IMR-90 (cell line): Measurements from ENCODE around the gene TBC1D24. TPM values are rescaled to one million over a fixed set of nuclear protein-coding genes. Genes with fewer than 3 reads are reported as not detected.

Source experiments
- ATAC-seq: fragments of 200-7000 bp; cut with Tn5 transposase; 2 replicates; pipeline ENCODE4 v1.9.1; 2020; ENCODE audit warnings: low read depth, mild to moderate bottlenecking, moderate library complexity
- BruUV-seq: library from RNA; stranded (reverse); fragments of 400-500 nt; replicated peaks from 2 replicates; lab custom pipeline; 2021; lab: Mats Ljungman, UMichigan
- CTCF ChIA-PET: fragments of 300-600 bp; formaldehyde crosslinking; extraction: SDS; loops from one replicate; lab custom pipeline; 2021; ENCODE audit warnings: antibody characterized with exemption; lab: Yijun Ruan, JAX
- POLR2A ChIA-PET: fragments of 300-600 bp; sonication (Branson Sonifier 250); formaldehyde crosslinking; loops from one replicate; lab custom pipeline; 2022; ENCODE audit warnings: antibody characterized with exemption; ENCODE audit not compliant: unreplicated experiment; lab: Charles Lee
- DNase-seq: peaks from one replicate; pipeline ENCODE4 v3.0.0; 2013
- H2AFZ ChIP-seq: replicated peaks from 2 replicates; pipeline ENCODE3; 2013; ENCODE audit warnings: low read length, mild to moderate bottlenecking; ENCODE audit not compliant: poor library complexity
- H2AK5ac ChIP-seq: 2 replicates; pipeline ENCODE4 v1.6.1; 2013; ENCODE audit warnings: low read depth, low read length, inconsistent platforms
- H2AK9ac ChIP-seq: replicated peaks from 2 replicates; pipeline ENCODE3; 2013; ENCODE audit warnings: mild to moderate bottlenecking, low read depth, low read length, moderate library complexity; ENCODE audit not compliant: poor library complexity
- H2BK120ac ChIP-seq: 2 replicates; pipeline ENCODE4 v1.6.1; 2013; ENCODE audit warnings: low read depth, low read length, inconsistent platforms
- H2BK15ac ChIP-seq: 3 replicates; pipeline ENCODE4 v1.6.1; 2013; ENCODE audit warnings: low read depth, low read length, inconsistent platforms
- H2BK20ac ChIP-seq: 2 replicates; pipeline ENCODE4 v1.6.1; 2013; ENCODE audit warnings: low read depth, mild to moderate bottlenecking, inconsistent platforms, low read length, moderate library complexity
- H2BK5ac ChIP-seq: 2 replicates; pipeline ENCODE4 v1.6.1; 2013; ENCODE audit warnings: mild to moderate bottlenecking, low read depth, low read length, inconsistent platforms; ENCODE audit not compliant: poor library complexity, severe bottlenecking
- H3K14ac ChIP-seq: replicated peaks from 2 replicates; pipeline ENCODE4 v1.6.1; 2013; ENCODE audit warnings: low read depth, low read length, inconsistent platforms
- H3K18ac ChIP-seq: 2 replicates; pipeline ENCODE4 v1.6.1; 2013; ENCODE audit warnings: low read depth, low read length, control low read depth
- H3K23ac ChIP-seq: 2 replicates; pipeline ENCODE4 v1.6.1; 2013; ENCODE audit warnings: low read depth, low read length, inconsistent platforms
- H3K27ac ChIP-seq: 2 replicates; pipeline ENCODE4 v1.5.1; 2013; ENCODE audit warnings: mild to moderate bottlenecking, control low read depth, low read length; ENCODE audit not compliant: insufficient read depth
- H3K27me3 ChIP-seq: 2 replicates; pipeline ENCODE4 v1.6.1; 2013; ENCODE audit warnings: low read length; ENCODE audit not compliant: control insufficient read depth, insufficient read depth
- H3K36me3 ChIP-seq: 2 replicates; pipeline ENCODE4 v1.6.1; 2013; ENCODE audit warnings: low read length, mixed read lengths; ENCODE audit not compliant: control insufficient read depth, insufficient read depth
- H3K4ac ChIP-seq: 2 replicates; pipeline ENCODE4 v1.6.1; 2013; ENCODE audit warnings: low read depth, low read length, inconsistent platforms
- H3K4me1 ChIP-seq: 2 replicates; pipeline ENCODE4 v1.6.1; 2013; ENCODE audit warnings: low read length, mixed read lengths; ENCODE audit not compliant: control insufficient read depth, insufficient read depth
- H3K4me2 ChIP-seq: 2 replicates; pipeline ENCODE4 v1.6.1; 2013; ENCODE audit warnings: low read depth, mild to moderate bottlenecking, control low read depth, low read length, moderate library complexity
- H3K4me3 ChIP-seq: 2 replicates; pipeline ENCODE4 v1.5.1; 2013; ENCODE audit warnings: low read depth, mild to moderate bottlenecking, control low read depth, low read length, moderate library complexity; ENCODE audit not compliant: insufficient read depth
- H3K56ac ChIP-seq: 2 replicates; pipeline ENCODE4 v1.6.1; 2013; ENCODE audit warnings: low read length, inconsistent platforms; ENCODE audit not compliant: insufficient read depth; ENCODE audit errors: extremely low read depth
- H3K79me1 ChIP-seq, 2 experiments: 2 replicates each; pipeline ENCODE4 v1.6.1; 2013; ENCODE audit warnings: low read length in 2 of 2, inconsistent platforms in 1 of 2, low read depth in 1 of 2
- H3K9ac ChIP-seq: 2 replicates; pipeline ENCODE4 v1.6.1; 2013; ENCODE audit warnings: low read depth, low read length, control low read depth
- H3K9me1 ChIP-seq: 2 replicates; pipeline ENCODE4 v1.6.1; 2013; ENCODE audit warnings: low read length, inconsistent platforms; ENCODE audit not compliant: insufficient read depth
- H3K9me3 ChIP-seq: 2 replicates; pipeline ENCODE4 v1.6.1; 2013; ENCODE audit warnings: low read length; ENCODE audit not compliant: control insufficient read depth, insufficient read depth
- H4K20me1 ChIP-seq: 2 replicates; pipeline ENCODE4 v1.6.1; 2013; ENCODE audit warnings: low read length, inconsistent platforms; ENCODE audit not compliant: insufficient read depth
- H4K5ac ChIP-seq: 2 replicates; pipeline ENCODE4 v1.6.1; 2013; ENCODE audit warnings: mild to moderate bottlenecking, low read depth, low read length, control low read depth
- H4K8ac ChIP-seq, 2 experiments: 2 replicates each; pipeline ENCODE4 v1.6.1; 2013; ENCODE audit warnings: low read depth in 2 of 2, low read length in 2 of 2, control low read depth in 1 of 2, inconsistent platforms in 1 of 2
- H4K91ac ChIP-seq: 2 replicates; pipeline ENCODE4 v1.6.1; 2013; ENCODE audit warnings: low read depth, low read length, inconsistent platforms; ENCODE audit not compliant: insufficient read depth
- MAZ ChIP-seq: IDR thresholded peaks from 2 replicates; pipeline ENCODE4 v1.6.1; 2012; ENCODE audit warnings: low read depth, mild to moderate bottlenecking, low read length, improper control_type of control experiment, moderate library complexity, borderline replicate concordance
- MXI1 ChIP-seq: IDR thresholded peaks from 2 replicates; pipeline ENCODE4 v1.6.1; 2012; ENCODE audit warnings: low read depth, mild to moderate bottlenecking, low read length, moderate library complexity, borderline replicate concordance
- RCOR1 ChIP-seq: IDR thresholded peaks from 2 replicates; pipeline ENCODE4 v1.6.1; 2012; ENCODE audit warnings: mild to moderate bottlenecking, low read length, improper control_type of control experiment; ENCODE audit not compliant: insufficient replicate concordance
- WGBS, 2 experiments: methylation state at CpG; one replicate each; pipeline versions ENCODE4 v1.1.5 to v1.1.7; 2013; ENCODE audit warnings: missing lambda C conversion rate in 2 of 2; ENCODE audit not compliant: insufficient read length in 1 of 2; ENCODE audit errors: extremely low coverage in 2 of 2; 5-methylcytosine and 5-hydroxymethylcytosine counted together
- dilution Hi-C: fragments of 300-500 bp; cut with HindIII; formaldehyde crosslinking; loops from one replicate; pipeline ENCODE4 v1.14.3; 2018; ENCODE audit warnings: low sequenced_read_pairs; ENCODE audit not compliant: unreplicated experiment
- in situ Hi-C: fragments of 300-500 bp; cut with MboI; formaldehyde crosslinking; loops from 3 replicates; pipeline ENCODE4 v1.14.3; 2019; ENCODE audit warnings: low sequenced_read_pairs, inconsistent platforms, mixed read lengths
- intact Hi-C: fragments of 100-400 bp; cut with micrococcal nuclease; formaldehyde crosslinking; loops from 2 replicates; pipeline ENCODE4 v1.10.0; 2022
- polyA plus RNA-seq, 3 experiments: library from polyadenylated mRNA; depleted of rRNA; stranded (reverse); fragments of >200 nt; gene quantifications; 2 replicates each; pipeline ENCODE4 v1.2.3, GENCODE V29; 2012; ENCODE audit warnings: low replicate concordance in 1 of 3
- total RNA-seq: library from RNA; depleted of rRNA; stranded (reverse); fragments of >200 nt; gene quantifications from 2 replicates; pipeline ENCODE4 v1.2.3, GENCODE V29; 2012

TBC1D24 gene
- total and polyA plus RNA-seq, 2 of the 4 experiments (the other 2 are of a cell fraction): 7.5 to 13.4 TPM

DNA sequence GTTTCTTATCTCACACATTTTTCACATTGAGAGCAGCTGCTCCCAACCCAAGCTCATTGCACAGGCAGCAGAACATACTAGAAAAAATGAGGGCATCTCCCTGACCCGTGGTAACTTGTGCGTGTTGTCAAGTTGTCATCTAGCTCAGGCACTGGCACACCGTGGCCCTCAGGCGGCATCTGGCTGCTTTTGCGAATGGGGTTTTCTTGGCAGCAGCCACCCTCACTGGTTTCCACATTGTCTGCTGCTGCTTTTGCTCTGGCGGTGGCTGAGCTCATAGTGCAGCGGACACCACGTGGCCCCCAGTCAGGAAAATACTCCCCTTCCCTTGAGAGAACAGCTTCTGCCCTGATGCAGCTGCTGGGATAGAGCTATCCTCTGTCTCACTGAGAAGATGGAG lies 24.4 kb upstream of the TBC1D24 start:
- 92% methylated on average over 7 of the region's 8 CpGs; no CpG with 5 or more reads in 1 of the 2 experiments for WGBS, 2 experiments
- Histone ChIP-seq H2AFZ (no peak overlapping the region), H4K5ac (no peak overlapping the region), H2BK15ac (no peak overlapping the region), H3K18ac (no peak overlapping the region), H2BK20ac (no peak overlapping the region), H2AK5ac (no peak overlapping the region), H3K27me3 (no peaks in the 10 kb centered on the region), H2BK120ac (no peak overlapping the region), H3K4ac (no peak overlapping the region), H3K79me1 (peaks cover 11 to 59% of the 10 kb centered on the region in 2 experiments), H3K4me3 (no peak overlapping the region), H4K20me1 (peaks cover 24% of the 10 kb centered on the region), H2AK9ac (no peak overlapping the region), H3K27ac (no peak overlapping the region), H3K23ac (no peak overlapping the region), H3K4me1 (peaks cover 5% of the 10 kb centered on the region), H3K14ac (no peak overlapping the region), H3K4me2 (no peak overlapping the region), H3K9me3 (no peaks in the 10 kb centered on the region), H2BK5ac (no peak overlapping the region), H4K8ac (no peak overlapping the region), H3K56ac (no peak overlapping the region), H3K36me3 (peaks cover 36% of the 10 kb centered on the region), H4K91ac (no peak overlapping the region), H3K9ac (no peak overlapping the region), H3K9me1 (peaks cover 20% of the 10 kb centered on the region)
- dilution Hi-C loops (no loop called here), in situ Hi-C loops (no loop called here), intact Hi-C loops (no loop called here)
- no peak for TF ChIP-seq MAZ
- TF ChIP-seq RCOR1: no peak
- no peak for TF ChIP-seq MXI1
- ChIA-PET POLR2A (no interaction called here), CTCF (no interaction called here)
- no TSS peak for BruUV-seq
- no peak for DNase-seq
- ATAC-seq: no peak
